EL (cell line): ENCODE measurements around the gene ECEL1.
"Not testable (repeated sequence)": the region's sequence is repeated elsewhere in the genome, so short reads cannot be mapped to it uniquely, and the experiment has no call there.

Source experiments
- DNase-seq: peaks from one replicate; pipeline ENCODE4 v3.0.0-alpha.2; 2016

The ECEL1 gene

GRCh38 chr2:232487385-232488096 is at the start of gene ECEL1:
TSS of gene ECEL1 (minus strand) at chr2:232487834. CDS start at chr2:232486653, 1,181 bp downstream.
- no peak for DNase-seq

- no peak for DNase-seq
These were observed 49.4 kb upstream of the ECEL1 start for GRCh38 chr2:232537079-232537478.

- DNase-seq, result no peak
These were observed 48.3 kb upstream of the ECEL1 start for GRCh38 chr2:232535761-232536530.

GRCh38 chr2:232534940-232535651 is 47.5 kb upstream of the ECEL1 start:
- no peak for DNase-seq

- DNase-seq, result no peak
These were observed 46.5 kb upstream of the ECEL1 start for GRCh38 chr2:232533944-232534710.

- not testable (repeated sequence) for DNase-seq
These were observed 45.2 kb upstream of the ECEL1 start for GRCh38 chr2:232532821-232533220.

- no peak for DNase-seq
These were observed 44.8 kb upstream of the ECEL1 start for GRCh38 chr2:232532419-232532818.

GRCh38 chr2:232530626-232531260 is 43.1 kb upstream of the ECEL1 start:
- no peak for DNase-seq

GRCh38 chr2:232529806-232530547 is 42.3 kb upstream of the ECEL1 start:
- no peak for DNase-seq

- DNase-seq, result peak; percentile 29
These were observed 41.3 kb upstream of the ECEL1 start for GRCh38 chr2:232528746-232529460.

- no peak for DNase-seq
These were observed 40.4 kb upstream of the ECEL1 start for GRCh38 chr2:232527905-232528470.

- DNase-seq, result no peak
These were observed 38.8 kb upstream of the ECEL1 start for GRCh38 chr2:232526372-232526941.

- DNase-seq, result no peak
These were observed 38.2 kb upstream of the ECEL1 start, which contains the start of gene CHRND for GRCh38 chr2:232525791-232526371. TSS of gene CHRND (plus strand) at chr2:232526160. CDS start at chr2:232526216, 56 bp downstream.

- DNase-seq, result no peak
These were observed 37.6 kb upstream of the ECEL1 start for GRCh38 chr2:232525199-232525598.

GRCh38 chr2:232524771-232525170 is 37.1 kb upstream of the ECEL1 start:
- no peak for DNase-seq

- peak; percentile 61 for DNase-seq
These were observed 36.3 kb upstream of the ECEL1 start for GRCh38 chr2:232523682-232524597.

- DNase-seq, result no peak
These were observed 35.7 kb upstream of the ECEL1 start for GRCh38 chr2:232523402-232523681.

- DNase-seq, result no peak
These were observed 35.2 kb upstream of the ECEL1 start for GRCh38 chr2:232522623-232523401.
